Activated CD8-positive, alpha-beta memory T cell treated with anti-CD3 and anti-CD28 coated beads, Interleukin-2, amount 50 U/mL, for 48 hours (primary cell): ENCODE results near the gene ERP44.
A peak's percentile ranks its signal among the peaks of the same experiment; 100 is the strongest.
"Not testable (repeated sequence)": the region's sequence is repeated elsewhere in the genome, so short reads cannot be mapped to it uniquely, and the experiment has no call there.

Experiments
- DNase-seq: peaks from one replicate; pipeline ENCODE4 v3.0.0-alpha.2; 2020

ERP44 gene

DNA sequence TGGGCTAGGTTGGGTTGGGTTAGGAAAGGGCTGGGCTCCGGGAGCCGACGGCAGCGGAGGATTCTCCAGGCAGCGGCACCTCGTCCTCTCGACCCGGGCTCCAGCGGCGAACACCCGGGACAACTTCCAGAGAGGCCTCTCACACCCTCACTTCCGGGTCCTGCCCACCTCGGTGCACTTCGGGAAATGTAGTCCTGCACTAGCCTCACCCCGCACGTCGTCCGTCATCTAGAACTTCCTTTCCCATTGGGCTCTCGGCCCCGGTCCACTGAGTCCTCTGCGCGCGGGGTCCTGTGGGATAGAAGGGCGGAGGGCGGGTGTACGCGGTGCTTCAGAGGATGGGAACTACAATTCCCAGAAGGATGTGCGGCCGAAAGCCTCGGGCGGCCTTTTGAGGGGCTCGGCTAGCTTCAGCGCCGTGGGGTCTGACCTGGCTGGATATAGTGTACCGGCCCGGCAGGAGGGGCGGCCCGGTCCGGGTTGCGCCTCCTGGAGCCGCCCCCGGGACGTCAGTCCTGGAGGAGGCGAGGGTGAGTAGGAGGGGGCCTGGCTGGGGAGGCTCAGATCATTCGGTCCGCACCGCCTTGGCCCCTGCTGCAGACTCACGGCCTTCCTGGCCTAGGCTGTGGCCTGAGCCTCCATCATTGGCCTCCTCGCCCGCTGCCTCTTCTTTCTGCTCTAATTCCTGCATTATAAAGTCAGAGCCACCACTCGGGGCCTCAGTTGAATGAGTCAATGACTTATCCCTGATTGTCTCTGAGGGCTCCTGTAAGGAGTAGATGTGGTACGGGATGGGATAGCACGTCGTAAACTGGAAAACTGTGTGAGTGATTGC, at the start of gene ERP44, which contains the start of gene INVS:
Gene ERP44 (minus strand): TSS at position 114 of the 835 bp plus-strand sequence. CDS start 160 bp downstream, outside the sequence.
Gene INVS (plus strand): TSS at position 357 of the 835 bp plus-strand sequence. CDS start 5,279 bp downstream, outside the sequence.
- peak; percentile 95 for DNase-seq

- not testable (repeated sequence) for DNase-seq
Measured at GRCh38 chr9:100145976-100146375, 47.2 kb upstream of the ERP44 start.

- not testable (repeated sequence) for DNase-seq
Measured at GRCh38 chr9:100145167-100145934, 46.6 kb upstream of the ERP44 start.

GRCh38 chr9:100141862-100142261, 43.1 kb upstream of the ERP44 start:
- DNase-seq = not testable (repeated sequence)

GRCh38 chr9:100140303-100140702, 41.5 kb upstream of the ERP44 start:
- not testable (repeated sequence) for DNase-seq

DNA sequence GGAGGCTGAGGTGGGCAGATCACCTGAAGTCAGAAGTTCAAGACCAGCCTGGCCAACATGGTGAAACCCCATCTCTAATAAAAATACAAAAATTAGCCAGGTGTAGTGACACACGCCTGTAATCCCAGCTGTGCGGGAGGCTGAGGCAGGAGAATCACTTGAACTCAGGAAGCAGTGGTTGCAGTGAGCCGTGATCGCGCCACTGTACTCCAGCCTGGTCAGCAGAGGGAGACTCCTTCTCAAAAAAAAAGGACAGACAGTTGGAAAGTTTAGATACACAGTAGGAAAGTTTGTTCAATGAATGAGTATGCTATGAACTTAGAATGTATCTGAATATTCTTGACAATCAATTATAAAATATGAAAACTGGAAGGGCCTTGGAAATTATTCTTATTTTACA, 38.0 kb upstream of the ERP44 start:
- DNase-seq = not testable (repeated sequence)

GRCh38 chr9:100134731-100135130, 35.9 kb upstream of the ERP44 start:
- no peak for DNase-seq

GRCh38 chr9:100131875-100132430, 33.2 kb upstream of the ERP44 start:
- no peak for DNase-seq

GRCh38 chr9:100131216-100131615, 32.4 kb upstream of the ERP44 start:
- no peak for DNase-seq

DNA sequence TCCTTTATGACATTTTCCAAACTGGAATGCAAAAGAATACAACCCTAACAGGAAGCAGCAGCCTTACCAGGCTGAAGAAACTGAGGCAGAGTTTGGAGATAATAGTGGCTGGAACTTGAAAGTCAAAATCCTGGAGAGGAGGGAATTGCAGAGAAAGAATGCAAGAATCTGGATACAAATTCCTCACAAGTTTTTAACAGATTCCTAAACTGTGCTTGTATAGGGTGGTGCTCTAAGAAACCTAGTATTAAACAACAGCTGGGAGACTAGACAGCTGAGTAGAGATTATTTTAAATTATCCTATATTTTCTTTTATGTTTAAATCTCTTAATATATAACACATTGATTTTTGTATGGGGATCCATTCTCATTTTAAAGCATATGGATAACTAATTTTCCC, 31.0 kb upstream of the ERP44 start:
- DNase-seq = no peak

GRCh38 chr9:100126423-100126822, 27.6 kb upstream of the ERP44 start:
- no peak for DNase-seq

DNA sequence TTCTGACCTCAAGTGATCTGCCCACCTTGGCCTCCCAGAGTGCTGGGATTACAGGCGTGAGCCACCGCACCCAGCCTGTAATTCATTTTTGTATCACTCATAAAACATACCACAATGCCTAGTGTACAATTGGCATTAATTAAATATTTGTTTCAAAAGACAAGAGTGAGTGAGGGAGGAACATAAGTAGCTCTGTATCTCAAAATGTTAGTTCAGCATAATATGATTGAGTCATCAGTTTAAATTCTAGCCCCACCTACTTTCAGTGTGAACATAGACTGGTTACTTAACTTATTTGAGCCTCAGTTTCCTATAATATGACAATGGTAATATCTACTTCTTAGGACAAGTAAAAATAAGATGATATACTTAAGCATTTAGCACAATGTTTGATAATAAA, 27.1 kb upstream of the ERP44 start:
- no peak for DNase-seq

- DNase-seq = no peak
Measured at GRCh38 chr9:100125236-100125635, 26.4 kb upstream of the ERP44 start.

GRCh38 chr9:100120286-100120685, 21.5 kb upstream of the ERP44 start:
- no peak for DNase-seq

- no peak for DNase-seq
Measured at GRCh38 chr9:100117316-100117715, 18.5 kb upstream of the ERP44 start.

DNA sequence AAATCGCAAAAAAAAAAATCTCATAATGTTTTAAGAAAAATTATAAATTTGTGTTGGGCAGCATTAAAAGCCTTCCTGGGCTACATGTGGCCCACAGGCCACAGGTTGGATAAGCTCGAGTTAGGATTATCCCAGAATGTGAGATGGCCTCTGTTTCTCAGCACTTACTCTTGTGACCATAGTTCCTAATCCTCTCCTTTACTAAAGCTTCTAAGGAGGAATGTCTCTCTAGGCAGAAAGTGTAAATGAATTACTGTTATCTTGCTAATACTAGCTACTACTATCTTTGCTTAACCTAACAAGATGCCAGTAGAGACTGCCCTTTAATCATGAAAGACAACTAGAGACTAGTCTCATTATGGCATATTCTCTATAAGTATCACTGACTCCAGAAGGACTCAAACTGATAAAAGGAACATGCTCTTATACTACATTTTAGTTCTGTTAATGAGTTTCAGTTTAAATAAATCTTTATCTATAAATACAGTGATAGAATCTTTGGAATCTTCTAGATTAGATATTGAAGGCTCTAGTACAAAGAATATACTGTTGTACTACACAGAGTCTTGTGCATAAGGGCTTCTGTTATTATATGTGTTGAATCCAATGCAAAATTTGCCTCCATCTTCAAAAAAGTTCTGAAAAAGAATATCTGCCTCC, 14.0 kb upstream of the ERP44 start:
- no peak for DNase-seq

- no peak for DNase-seq
Measured at GRCh38 chr9:100111235-100111634, 12.4 kb upstream of the ERP44 start.

DNA sequence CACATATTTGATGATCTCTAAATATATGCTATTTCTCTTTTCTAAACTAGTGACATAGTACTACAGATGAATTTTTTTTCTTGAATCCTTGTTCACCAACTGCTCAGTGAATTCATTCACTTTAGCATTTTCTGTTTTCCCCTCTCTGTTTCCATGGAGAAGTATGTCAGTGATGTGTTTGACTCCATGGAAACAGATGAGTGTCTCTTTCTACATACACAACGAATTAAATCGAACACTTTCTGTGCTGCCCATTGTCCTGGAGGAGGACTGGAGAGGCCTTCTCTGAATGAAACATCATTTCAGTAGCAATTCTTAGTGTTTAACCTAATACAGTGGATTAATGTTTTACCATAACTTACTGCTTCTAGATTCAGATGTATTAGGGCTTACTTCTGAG, 9.8 kb upstream of the ERP44 start:
- DNase-seq = no peak

DNA sequence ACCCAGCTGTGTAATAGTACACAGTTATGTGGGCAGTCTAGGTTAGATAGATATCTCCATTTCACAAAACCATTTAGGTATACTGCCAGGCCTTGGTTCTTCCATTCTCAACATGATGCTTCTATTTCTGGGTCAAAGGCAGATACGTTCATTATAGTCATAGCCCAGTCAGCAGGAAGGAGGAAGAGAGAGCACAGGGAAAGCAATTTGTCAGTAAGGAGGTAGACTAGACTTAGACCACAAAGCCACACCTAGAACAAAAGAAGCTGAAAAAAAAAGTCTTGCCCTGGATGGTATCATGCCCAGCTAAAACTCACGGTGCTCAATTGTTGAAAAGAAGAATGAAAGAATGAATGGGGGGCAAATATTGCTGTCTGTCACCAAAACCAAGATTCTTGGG, 7.8 kb upstream of the ERP44 start:
- DNase-seq = no peak

- no peak for DNase-seq
Measured at GRCh38 chr9:100105861-100106260, 7.1 kb upstream of the ERP44 start.

DNA sequence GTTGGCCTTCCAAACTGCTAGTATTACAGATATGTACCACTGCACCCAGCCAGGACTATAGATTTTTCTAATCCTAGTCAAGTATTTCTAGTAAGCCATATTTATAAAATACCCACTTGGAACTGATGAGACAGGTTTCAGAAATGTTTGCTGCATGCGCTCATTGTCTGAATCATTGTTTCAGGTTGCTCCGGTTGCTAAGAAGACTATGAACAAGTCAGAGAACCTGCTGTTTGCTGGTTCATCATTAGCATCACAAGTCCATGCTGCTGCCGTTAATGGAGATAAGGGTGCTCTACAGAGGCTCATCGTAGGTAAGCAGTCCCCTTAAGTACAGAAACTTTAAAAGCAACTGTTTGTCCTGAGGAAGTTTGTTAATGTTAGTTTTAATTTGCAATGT, 5.5 kb upstream of the ERP44 start:
- DNase-seq = no peak

- no peak for DNase-seq
Measured at GRCh38 chr9:100101608-100102007, 2.8 kb upstream of the ERP44 start.

- no peak for DNase-seq
Measured at GRCh38 chr9:100100146-100100667, 1.4 kb upstream of the ERP44 start.
